GM13977 (cell line): ENCODE results near the gene USP6NL.

ENCODE experiments used
- DNase-seq: peaks from one replicate; pipeline ENCODE4 v3.0.0; 2012; ENCODE audit warnings: low spot score
- CTCF ChIP-seq: IDR thresholded peaks from 2 replicates; pipeline ENCODE4 v1.5.1; 2012; ENCODE audit warnings: mild to moderate bottlenecking, control low read depth; ENCODE audit not compliant: insufficient read depth; ENCODE audit errors: extremely low read depth, missing control alignments
- in situ Hi-C: fragments of 300-500 bp; cut with MboI; formaldehyde crosslinking; loops from one replicate; pipeline ENCODE4 v1.12.0; 2022; ENCODE audit warnings: low sequenced_read_pairs, low pct_unique_long_range_greater_than_20kb, mixed read lengths, inconsistent platforms; ENCODE audit not compliant: unreplicated experiment

The USP6NL gene

GRCh38 chr10:11510736-11511135 is 100.7 kb downstream of the USP6NL start:
- in situ Hi-C loops: no loop called here
- no peak for DNase-seq
- no peak for TF ChIP-seq CTCF

GRCh38 chr10:11510281-11510680 is 101.2 kb downstream of the USP6NL start:
- in situ Hi-C loops: no loop called here
- no peak for TF ChIP-seq CTCF
- DNase-seq: no peak

DNA sequence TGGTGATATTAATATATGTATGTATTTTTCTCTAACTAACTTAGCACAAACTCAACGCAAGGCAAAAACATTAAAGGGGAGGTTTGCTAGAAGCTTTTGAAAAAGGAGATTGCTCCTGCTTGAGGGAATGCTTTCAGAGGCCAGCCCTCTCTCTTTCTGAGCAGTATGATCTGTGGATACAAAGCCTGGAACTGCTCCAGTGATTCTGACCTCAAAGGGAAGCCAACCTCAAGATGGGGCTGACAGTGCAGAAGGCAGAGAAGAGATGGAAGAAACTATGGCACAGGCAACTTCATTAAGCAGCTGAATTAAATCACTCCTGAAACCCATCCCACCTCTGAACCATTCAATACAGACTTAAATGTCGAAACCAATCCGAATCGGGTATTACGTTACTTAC is 102.4 kb downstream of the USP6NL start:
- in situ Hi-C loops: no loop called here
- TF ChIP-seq CTCF: no peak
- no peak for DNase-seq

GRCh38 chr10:11506247-11506789 is 105.1 kb downstream of the USP6NL start:
- TF ChIP-seq CTCF: no peak
- no peak for DNase-seq

GRCh38 chr10:11505639-11506038 is 105.8 kb downstream of the USP6NL start:
- no peak for TF ChIP-seq CTCF
- in situ Hi-C loops: no loop called here
- DNase-seq: no peak

More at GRCh38 chr10:11506247-11506789, 105.1 kb downstream of the USP6NL start:
- in situ Hi-C loops: no loop called here

DNA sequence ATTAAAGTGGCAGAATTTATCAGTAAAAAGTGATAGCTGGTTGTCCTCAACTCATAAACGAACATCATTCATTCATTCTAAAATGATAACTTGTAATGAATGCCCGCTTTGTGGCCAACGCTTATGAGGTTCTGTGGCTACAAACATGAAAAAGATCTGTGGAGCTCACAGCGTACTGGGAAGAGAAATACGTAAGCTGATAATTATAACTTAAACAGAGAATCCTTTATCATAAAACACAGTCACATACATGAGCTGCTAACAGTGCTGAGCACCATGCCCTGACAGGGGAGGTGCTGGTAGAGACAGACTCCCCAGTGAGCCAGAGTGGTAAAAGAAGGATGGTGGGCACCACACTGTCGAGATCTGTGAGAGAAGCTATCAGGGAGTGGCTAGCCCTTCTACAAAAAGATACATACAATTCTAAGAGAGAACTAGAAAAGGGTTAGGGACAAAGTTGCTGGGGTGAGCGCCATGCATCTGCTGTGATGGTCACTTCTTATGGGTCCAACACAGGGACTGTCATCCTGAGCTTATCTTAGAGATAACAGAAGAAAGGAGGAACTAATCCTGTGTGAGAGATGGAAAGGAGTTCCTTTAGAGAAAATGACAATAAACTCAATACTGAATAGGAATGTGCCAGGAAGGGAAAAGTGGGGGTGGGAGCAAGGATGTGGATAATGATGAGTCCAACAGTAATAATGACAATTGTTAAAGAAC is 106.7 kb downstream of the USP6NL start:
- no peak for TF ChIP-seq CTCF
- in situ Hi-C loops: no loop called here
- DNase-seq: no peak
